GM12878 (cell line): ENCODE data around the gene EFNA3. TPM values are rescaled to one million over a fixed set of nuclear protein-coding genes. Genes with fewer than 3 reads are reported as not detected.

ENCODE experiments used
- ATAC-seq: fragments of 200-7000 bp; cut with Tn5 transposase; 3 replicates; pipeline ENCODE4 v1.9.1; 2020; ENCODE audit warnings: mild to moderate bottlenecking, moderate library complexity
- BruUV-seq: library from RNA; stranded (reverse); fragments of 400-500 nt; replicated peaks from 2 replicates; lab custom pipeline; 2021; lab: Mats Ljungman, UMichigan
- CTCF ChIA-PET: fragments of 300-600 bp; sonication (Branson Sonifier 250); formaldehyde crosslinking; extraction: SDS; loops from one replicate; lab custom pipeline; 2021; ENCODE audit warnings: inconsistent platforms; lab: Yijun Ruan, JAX
- POLR2A ChIA-PET: fragments of 350-600 bp; formaldehyde crosslinking; extraction: SDS; loops from one replicate; lab custom pipeline; 2021; ENCODE audit warnings: inconsistent platforms; lab: Charles Lee
- RAD21 ChIA-PET: fragments of 300-600 bp; sonication (Branson Sonifier 250); formaldehyde crosslinking; loops from one replicate; lab custom pipeline; 2023; ENCODE audit warnings: antibody characterized with exemption; ENCODE audit not compliant: unreplicated experiment; lab: Charles Lee
- SMC1A ChIA-PET: fragments of 300-600 bp; sonication (Branson Sonifier 250); formaldehyde crosslinking; loops from one replicate; lab custom pipeline; 2023; ENCODE audit not compliant: unreplicated experiment, uncharacterized antibody; lab: Charles Lee
- DNase-seq: peaks from one replicate; pipeline ENCODE4 v3.0.0-alpha.2; 2011; ENCODE audit warnings: low read depth, low spot score
- FAIRE-seq: peaks from 3 replicates; lab custom pipeline; 2011; peaks lifted over from hg19 to GRCh38; lab: Jason Lieb, UNC
- H2AFZ ChIP-seq: 2 replicates; pipeline ENCODE4 v1.6.0; 2011; ENCODE audit warnings: low read depth, low read length, control low read depth; ENCODE audit not compliant: control insufficient read depth
- H3K27ac ChIP-seq: 2 replicates; pipeline ENCODE4 v1.5.1; 2011; ENCODE audit warnings: control low read depth; ENCODE audit not compliant: control insufficient read depth, insufficient read depth
- H3K27me3 ChIP-seq, 2 experiments: replicated peaks in 1 of 2; 2 replicates each; pipeline versions ENCODE4 v1.6.0 to v1.6.1; 2011; ENCODE audit warnings: low read length in 1 of 2; ENCODE audit not compliant: control insufficient read depth in 2 of 2, insufficient read depth in 2 of 2
- H3K36me3 ChIP-seq, 2 experiments: 2 replicates each; pipeline ENCODE4 v1.5.1; 2011; ENCODE audit warnings: low read length in 1 of 2; ENCODE audit not compliant: control insufficient read depth in 2 of 2, insufficient read depth in 2 of 2
- H3K4me1 ChIP-seq: 2 replicates; pipeline ENCODE4 v1.6.1; 2011; ENCODE audit warnings: mild to moderate bottlenecking, low read length, moderate library complexity, mixed read lengths; ENCODE audit not compliant: control insufficient read depth, insufficient read depth
- H3K4me2 ChIP-seq: 2 replicates; pipeline ENCODE4 v1.6.0; 2011; ENCODE audit warnings: control low read depth; ENCODE audit not compliant: control insufficient read depth, insufficient read depth
- H3K4me3 ChIP-seq: fragments of 200-600 bp; sonication (generic); 2 replicates; pipeline ENCODE4 v1.5.1; 2016
- H3K79me2 ChIP-seq: 2 replicates; pipeline ENCODE4 v1.6.0; 2011; ENCODE audit warnings: low read length; ENCODE audit not compliant: control insufficient read depth, insufficient read depth
- H3K9ac ChIP-seq: 2 replicates; pipeline ENCODE4 v1.8.0; 2011; ENCODE audit warnings: low read length, control low read depth, mixed read lengths; ENCODE audit not compliant: control insufficient read depth, insufficient read depth
- H3K9me3 ChIP-seq: replicated peaks from 3 replicates; pipeline ENCODE4 v1.5.1; 2011; ENCODE audit warnings: mild to moderate bottlenecking, low read length; ENCODE audit not compliant: control insufficient read depth, insufficient read depth
- H4K20me1 ChIP-seq: 2 replicates; pipeline ENCODE4 v1.6.0; 2011; ENCODE audit not compliant: control insufficient read depth, insufficient read depth
- ATF7 ChIP-seq: fragments of 450-650 bp; IDR thresholded peaks from 2 replicates; pipeline ENCODE4 v1.6.1; 2016; ENCODE audit warnings: low read depth, mild to moderate bottlenecking
- BACH1 ChIP-seq: fragments of 450-650 bp; IDR thresholded peaks from 2 replicates; pipeline ENCODE4 v1.6.1; 2017; ENCODE audit warnings: mild to moderate bottlenecking, borderline replicate concordance
- EED ChIP-seq: sonication (generic); IDR thresholded peaks from 2 replicates; pipeline ENCODE4 v1.6.1; 2016; ENCODE audit warnings: antibody characterized with exemption, low read depth
- EGR1 ChIP-seq, 2 experiments: IDR thresholded peaks; 1 replicate in 1 of 2; 2 replicates in 1 of 2; pipeline ENCODE4 v1.6.1; 2011 to 2012; ENCODE audit warnings: low read depth in 2 of 2, low read length in 2 of 2, borderline replicate concordance in 1 of 2, mild to moderate bottlenecking in 1 of 2, moderate library complexity in 1 of 2
- HCFC1 ChIP-seq: fragments of 150-350 bp; IDR thresholded peaks from 2 replicates; pipeline ENCODE4 v1.6.1; 2014; ENCODE audit warnings: low read length
- IRF4 ChIP-seq: IDR thresholded peaks from 2 replicates; pipeline ENCODE4 v1.6.1; 2011; ENCODE audit warnings: low read depth, low read length
- KDM1A ChIP-seq: fragments of 200-600 bp; sonication (generic); IDR thresholded peaks from 2 replicates; pipeline ENCODE4 v1.6.1; 2016; ENCODE audit warnings: borderline replicate concordance
- KLF5 ChIP-seq: fragments of 450-650 bp; IDR thresholded peaks from 2 replicates; pipeline ENCODE4 v1.6.1; 2014; ENCODE audit warnings: mild to moderate bottlenecking; ENCODE audit not compliant: partially characterized antibody
- RAD21 ChIP-seq: IDR thresholded peaks from 2 replicates; pipeline ENCODE4 v1.6.1; 2011; ENCODE audit warnings: mild to moderate bottlenecking, low read depth, low read length, moderate library complexity; ENCODE audit not compliant: insufficient read depth
- RB1 ChIP-seq: fragments of 450-650 bp; formaldehyde crosslinking; IDR thresholded peaks from 2 replicates; pipeline ENCODE4 v1.6.1; 2017; ENCODE audit warnings: mild to moderate bottlenecking, borderline replicate concordance
- SPI1 ChIP-seq: IDR thresholded peaks from 2 replicates; pipeline ENCODE4 v1.6.1; 2011; ENCODE audit warnings: low read depth, mild to moderate bottlenecking, low read length, moderate library complexity, borderline replicate concordance; ENCODE audit not compliant: insufficient read depth
- STAT3 ChIP-seq: IDR thresholded peaks from 2 replicates; pipeline ENCODE4 v1.6.1; 2011; ENCODE audit warnings: low read depth, low read length, improper control_type of control experiment
- TCF3 ChIP-seq: IDR thresholded peaks from 2 replicates; pipeline ENCODE4 v1.6.1; 2012; ENCODE audit warnings: low read depth, mild to moderate bottlenecking, low read length, borderline replicate concordance; ENCODE audit not compliant: insufficient read depth
- YY1 ChIP-seq: IDR thresholded peaks from 2 replicates; pipeline ENCODE4 v1.6.1; 2011; ENCODE audit warnings: low read depth, mild to moderate bottlenecking, low read length
- WGBS: methylation state at CpG from one replicate; pipeline ENCODE4 v1.1.6; 2016; ENCODE audit warnings: low lambda C conversion rate; ENCODE audit not compliant: insufficient replicate concordance, insufficient coverage; ENCODE audit errors: missing lambda C conversion rate; 5-methylcytosine and 5-hydroxymethylcytosine counted together
- in situ Hi-C: fragments of 300-500 bp; cut with MboI; formaldehyde crosslinking; loops from 9 replicates; pipeline ENCODE4 v1.14.3; 2018; ENCODE audit warnings: mixed read lengths
- intact Hi-C: fragments of 100-400 bp; cut with micrococcal nuclease; formaldehyde crosslinking; loops from one replicate; pipeline ENCODE4 v1.14.2; 2022; ENCODE audit not compliant: unreplicated experiment
- polyA plus RNA-seq, 11 experiments: library from polyadenylated mRNA; depleted of rRNA in 4 of 11; unstranded in 6 of 11; stranded (reverse) in 5 of 11; fragments of >200 nt; fragmentation: Nextera tagmentation in 4 of 11; fragmentation: Illumina TruSeq in 1 of 11; extraction: Ambion mirVana in 4 of 11; extraction: Trizol in 1 of 11; gene quantifications; 1 replicate in 1 of 11; 2 replicates in 10 of 11; pipeline versions ENCODE4 v1.2.1 to v1.2.3, GENCODE V29; 2011 to 2016; ENCODE audit warnings: inconsistent platforms in 2 of 11, missing spikeins in 2 of 11, low read depth in 1 of 11
- total RNA-seq, 4 experiments: library from RNA; depleted of rRNA in 3 of 4; stranded (reverse); fragments of >200 nt in 3 of 4; fragmentation: Illumina TruSeq in 1 of 4; extraction: Trizol in 1 of 4; gene quantifications; 2 replicates each; pipeline versions ENCODE4 v1.2.1 to v1.2.3, GENCODE V29; 2013 to 2021
- TF ChIP-seq, protein P1 (sequence below): fragments of 450-650 bp; formaldehyde crosslinking; IDR thresholded peaks from 2 replicates; pipeline ENCODE4 v1.4.0; 2022; ENCODE audit warnings: mild to moderate bottlenecking, moderate library complexity
- TF ChIP-seq, protein P2 (sequence below): fragments of 450-650 bp; conservative IDR thresholded peaks from 2 replicates; pipeline ENCODE4 v1.6.1; 2017; ENCODE audit warnings: mild to moderate bottlenecking, moderate library complexity

Gene EFNA3
- total and polyA plus RNA-seq, 10 of the 15 experiments (the other 5 are each of a cell fraction or from before 2014, with no cell fraction given) = 0.08 to 5.4 (median 1.1) TPM

DNA sequence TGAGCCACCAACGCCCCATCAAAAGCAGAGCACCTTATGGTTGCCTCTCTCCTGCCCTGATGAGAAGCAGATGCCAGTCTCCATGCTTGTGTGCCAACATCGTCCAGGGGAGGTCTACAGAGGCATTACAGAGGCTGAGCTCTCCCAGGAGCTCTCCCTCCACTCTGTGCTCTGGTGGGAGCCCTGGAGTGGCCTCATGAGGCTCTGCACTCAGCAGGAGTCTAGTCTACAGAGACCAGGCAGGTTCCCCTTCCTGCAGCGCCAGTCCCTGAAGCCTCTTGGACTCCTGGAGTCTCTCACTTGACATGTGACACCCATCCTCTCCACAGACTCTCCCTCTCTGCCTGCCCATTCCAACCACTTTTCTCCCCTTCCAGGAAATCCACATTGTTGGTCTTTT is 41.6 kb upstream of the EFNA3 start (continued):
- TF ChIP-seq RB1 = no peak
- TF ChIP-seq ATF7 = no peak
- no peak for TF ChIP-seq BACH1
- no peak for TF ChIP-seq TCF3
- no peak for TF ChIP-seq HCFC1

DNA sequence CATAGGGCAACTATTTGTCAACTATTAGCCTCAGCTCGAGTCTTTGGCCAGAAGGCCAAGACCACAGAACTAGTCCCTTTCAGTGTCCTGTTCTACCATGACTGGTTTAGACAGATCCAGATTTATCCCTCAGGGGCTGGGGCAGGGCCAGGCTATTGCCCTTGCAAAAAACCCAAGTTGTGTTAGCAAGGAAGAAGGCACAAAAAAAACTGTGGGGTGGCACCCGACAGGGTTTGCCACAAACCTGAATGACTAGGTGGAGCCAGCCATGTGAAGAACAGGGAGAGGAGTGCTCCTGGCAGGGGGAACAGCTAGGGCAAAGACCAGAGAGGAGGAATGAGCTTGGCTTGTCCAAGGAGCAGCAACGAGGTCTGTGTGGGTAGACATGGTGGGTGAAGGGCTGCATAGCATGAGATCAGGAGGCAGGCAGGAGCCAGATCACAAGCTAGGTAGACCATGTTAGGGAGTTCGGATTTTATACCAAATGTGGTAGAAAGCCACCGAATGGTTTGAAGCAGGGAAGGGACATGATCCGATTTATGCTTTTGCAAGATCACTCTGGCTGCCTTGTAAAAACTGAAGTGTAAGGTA is 40.7 kb upstream of the EFNA3 start:
- FAIRE-seq = no peak
- Histone ChIP-seq H3K27me3 (peaks cover 5 to 8% of the 10 kb centered on the region in 2 experiments; a peak in 3 of 4 replicates), H3K9me3 (no peaks in the 10 kb centered on the region), H3K4me3 (no peak overlapping the region), H4K20me1 (no peaks in the 10 kb centered on the region), H3K36me3 (no peaks in the 10 kb centered on the region), H3K9ac (no peak overlapping the region), H3K27ac (no peak overlapping the region), H3K4me2 (no peak overlapping the region), H3K79me2 (no peaks in the 10 kb centered on the region), H2AFZ (no peak overlapping the region), H3K4me1 (no peaks in the 10 kb centered on the region)
- no peak for DNase-seq
- no peak for ATAC-seq
- SMC1A ChIA-PET = interaction anchor here (1.3 kb wide), 1 partner anchor 47 kb away, joined by 3 read pairs; no protein-coding TSS in a partner anchor
- in situ Hi-C loops = no loop called here
- TF ChIP-seq TCF3 (no peak), KDM1A (no peak), YY1 (no peak), EGR1 (IDR thresholded peaks at IDR 0.05; ENCODE audit: borderline replicate concordance in 1 of 2, low read depth in 2 of 2, low read length in 2 of 2) (no peak), STAT3 (no peak), KLF5 (no peak), SPI1 (no peak), EED (no peak), IRF4 (no peak), RAD21 (no peak)
- TF ChIP-seq, protein P1, sequence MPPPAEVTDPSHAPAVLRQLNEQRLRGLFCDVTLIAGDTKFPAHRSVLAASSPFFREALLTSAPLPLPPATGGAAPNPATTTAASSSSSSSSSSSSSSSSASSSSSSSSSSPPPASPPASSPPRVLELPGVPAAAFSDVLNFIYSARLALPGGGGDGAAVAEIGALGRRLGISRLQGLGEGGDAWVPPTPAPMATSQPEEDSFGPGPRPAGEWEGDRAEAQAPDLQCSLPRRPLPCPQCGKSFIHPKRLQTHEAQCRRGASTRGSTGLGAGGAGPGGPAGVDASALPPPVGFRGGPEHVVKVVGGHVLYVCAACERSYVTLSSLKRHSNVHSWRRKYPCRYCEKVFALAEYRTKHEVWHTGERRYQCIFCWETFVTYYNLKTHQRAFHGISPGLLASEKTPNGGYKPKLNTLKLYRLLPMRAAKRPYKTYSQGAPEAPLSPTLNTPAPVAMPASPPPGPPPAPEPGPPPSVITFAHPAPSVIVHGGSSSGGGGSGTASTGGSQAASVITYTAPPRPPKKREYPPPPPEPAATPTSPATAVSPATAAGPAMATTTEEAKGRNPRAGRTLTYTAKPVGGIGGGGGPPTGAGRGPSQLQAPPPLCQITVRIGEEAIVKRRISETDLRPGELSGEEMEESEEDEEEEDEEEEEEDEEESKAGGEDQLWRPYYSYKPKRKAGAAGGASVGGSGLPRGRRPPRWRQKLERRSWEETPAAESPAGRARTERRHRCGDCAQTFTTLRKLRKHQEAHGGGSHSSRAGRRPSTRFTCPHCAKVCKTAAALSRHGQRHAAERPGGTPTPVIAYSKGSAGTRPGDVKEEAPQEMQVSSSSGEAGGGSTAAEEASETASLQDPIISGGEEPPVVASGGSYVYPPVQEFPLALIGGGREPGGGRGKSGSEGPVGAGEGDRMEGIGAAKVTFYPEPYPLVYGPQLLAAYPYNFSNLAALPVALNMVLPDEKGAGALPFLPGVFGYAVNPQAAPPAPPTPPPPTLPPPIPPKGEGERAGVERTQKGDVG (CRISPR knock-in tag) = no peak
- TF ChIP-seq, protein P2, sequence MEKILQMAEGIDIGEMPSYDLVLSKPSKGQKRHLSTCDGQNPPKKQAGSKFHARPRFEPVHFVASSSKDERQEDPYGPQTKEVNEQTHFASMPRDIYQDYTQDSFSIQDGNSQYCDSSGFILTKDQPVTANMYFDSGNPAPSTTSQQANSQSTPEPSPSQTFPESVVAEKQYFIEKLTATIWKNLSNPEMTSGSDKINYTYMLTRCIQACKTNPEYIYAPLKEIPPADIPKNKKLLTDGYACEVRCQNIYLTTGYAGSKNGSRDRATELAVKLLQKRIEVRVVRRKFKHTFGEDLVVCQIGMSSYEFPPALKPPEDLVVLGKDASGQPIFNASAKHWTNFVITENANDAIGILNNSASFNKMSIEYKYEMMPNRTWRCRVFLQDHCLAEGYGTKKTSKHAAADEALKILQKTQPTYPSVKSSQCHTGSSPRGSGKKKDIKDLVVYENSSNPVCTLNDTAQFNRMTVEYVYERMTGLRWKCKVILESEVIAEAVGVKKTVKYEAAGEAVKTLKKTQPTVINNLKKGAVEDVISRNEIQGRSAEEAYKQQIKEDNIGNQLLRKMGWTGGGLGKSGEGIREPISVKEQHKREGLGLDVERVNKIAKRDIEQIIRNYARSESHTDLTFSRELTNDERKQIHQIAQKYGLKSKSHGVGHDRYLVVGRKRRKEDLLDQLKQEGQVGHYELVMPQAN = no peak
- 35% methylated on average over 6 of the region's 6 CpGs for WGBS
- RAD21 ChIA-PET = interaction anchor here (0.9 kb wide), 1 partner anchor 10 kb away, joined by 3 read pairs; no protein-coding TSS in a partner anchor
- no TSS peak for BruUV-seq
- POLR2A ChIA-PET = no interaction called here
- intact Hi-C loops = no loop called here
- CTCF ChIA-PET = no interaction called here
